GM19351 (cell line): ENCODE results near the gene MEIS1.

Source experiments
- ATAC-seq: cut with Tn5 transposase; IDR thresholded peaks from one replicate; pipeline ENCODE4 v1.9.1; 2021; ENCODE audit warnings: mild to moderate bottlenecking, moderate library complexity; ENCODE audit not compliant: unreplicated experiment

The MEIS1 gene

GRCh38 chr2:66531567-66531966 is 96.6 kb downstream of the MEIS1 start:
- ATAC-seq, result no peak

DNA sequence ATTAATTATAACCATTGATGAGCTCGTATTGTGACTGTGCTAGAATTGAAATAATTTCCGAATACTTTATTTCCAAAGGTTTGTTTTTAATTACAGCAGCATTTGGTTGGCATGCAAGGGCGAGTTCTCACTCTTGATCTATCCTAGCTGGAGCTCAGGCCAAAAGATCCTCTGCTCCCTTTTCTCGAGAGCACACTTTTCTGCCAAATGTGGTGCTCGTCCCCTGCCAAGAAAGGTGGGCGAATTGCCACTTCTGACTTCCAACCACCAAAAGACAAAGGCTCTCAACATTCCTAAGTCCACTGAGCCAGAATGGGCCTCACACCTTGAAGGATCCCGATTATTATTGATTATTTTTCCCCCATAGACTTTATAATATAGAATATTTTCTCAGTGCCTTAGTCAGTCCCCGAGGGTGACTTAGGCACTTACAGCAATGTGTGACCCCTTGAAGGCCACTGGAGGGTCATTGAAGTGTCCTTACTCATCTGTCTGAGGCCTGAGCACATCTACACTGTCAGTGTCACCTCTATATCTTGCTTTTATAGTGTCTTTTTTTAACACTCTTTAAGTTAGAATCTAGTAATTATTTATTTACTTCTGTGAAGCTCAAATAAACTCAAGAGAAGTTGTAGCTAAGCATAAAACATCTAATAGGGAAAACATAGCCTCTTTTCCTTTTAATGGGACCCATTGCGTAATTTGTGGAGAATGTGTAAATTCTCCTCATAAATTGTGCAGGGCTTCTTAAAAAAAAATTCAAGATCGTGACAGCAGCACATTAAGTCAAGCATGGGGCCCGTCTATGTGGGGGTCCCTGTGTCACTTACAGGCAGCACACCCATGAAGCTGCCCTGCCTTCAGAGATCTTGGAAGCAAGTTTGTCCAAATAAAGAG is 98.3 kb downstream of the MEIS1 start:
- ATAC-seq, result no peak

DNA sequence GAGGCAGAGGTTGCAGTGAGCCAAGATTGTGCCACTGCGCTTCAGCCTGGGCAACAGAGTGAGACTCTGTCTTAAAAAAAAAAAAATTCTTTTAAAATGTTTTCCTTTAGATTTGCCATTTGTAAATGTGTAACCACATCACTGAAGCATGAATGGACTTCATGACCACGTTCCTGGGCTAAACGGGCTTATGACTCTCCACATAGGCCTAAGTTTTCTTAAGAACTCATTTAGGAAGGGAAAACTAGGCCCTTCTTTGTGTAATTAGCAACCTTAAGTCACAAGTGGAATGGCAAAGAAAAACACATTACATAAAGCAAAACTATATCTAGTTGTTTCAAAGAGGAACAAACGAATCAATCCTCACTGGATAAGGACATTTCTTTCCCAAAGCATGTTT is 99.5 kb downstream of the MEIS1 start:
- ATAC-seq, result no peak

- no peak for ATAC-seq
Measured at GRCh38 chr2:66535574-66536289, 100.8 kb downstream of the MEIS1 start.

DNA sequence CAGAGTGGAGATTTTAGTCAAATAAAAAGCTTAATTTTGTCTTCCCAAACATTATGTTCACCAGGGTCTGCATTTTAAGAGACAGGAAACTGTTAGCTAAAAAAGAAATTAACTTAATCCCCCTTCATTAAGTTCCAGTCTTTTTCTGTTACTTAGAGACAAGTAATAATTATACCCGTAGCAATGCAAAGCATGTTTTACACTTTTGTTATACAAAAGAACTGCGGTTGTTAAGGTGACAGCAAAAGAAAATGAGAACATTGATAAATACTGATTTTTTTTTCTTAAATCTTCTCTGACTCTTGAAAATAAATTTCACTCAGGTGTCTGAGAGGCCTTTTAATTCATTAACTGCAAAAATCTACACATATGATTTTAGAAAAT is 101.4 kb downstream of the MEIS1 start:
- ATAC-seq, result no peak

GRCh38 chr2:66536997-66537396 is 102.1 kb downstream of the MEIS1 start:
- no peak for ATAC-seq

DNA sequence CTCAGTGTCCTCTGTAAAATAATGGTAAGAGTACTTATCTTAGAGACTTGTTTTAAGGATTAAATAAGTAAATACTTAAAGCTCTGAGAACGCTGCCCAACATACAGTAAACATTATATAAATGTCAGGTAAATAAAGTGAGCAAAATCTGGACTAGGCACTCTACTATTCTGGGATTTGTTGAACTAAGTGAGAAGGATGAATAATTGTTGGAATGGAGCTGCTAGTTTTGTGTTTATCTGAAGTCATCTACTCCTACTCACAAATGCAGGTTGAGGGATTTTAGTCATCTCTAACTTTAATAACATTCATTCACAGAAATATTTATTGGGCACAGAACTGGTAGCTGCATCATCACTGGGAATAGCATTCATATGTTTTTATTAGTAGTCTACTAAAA is 103.4 kb downstream of the MEIS1 start:
- no peak for ATAC-seq

DNA sequence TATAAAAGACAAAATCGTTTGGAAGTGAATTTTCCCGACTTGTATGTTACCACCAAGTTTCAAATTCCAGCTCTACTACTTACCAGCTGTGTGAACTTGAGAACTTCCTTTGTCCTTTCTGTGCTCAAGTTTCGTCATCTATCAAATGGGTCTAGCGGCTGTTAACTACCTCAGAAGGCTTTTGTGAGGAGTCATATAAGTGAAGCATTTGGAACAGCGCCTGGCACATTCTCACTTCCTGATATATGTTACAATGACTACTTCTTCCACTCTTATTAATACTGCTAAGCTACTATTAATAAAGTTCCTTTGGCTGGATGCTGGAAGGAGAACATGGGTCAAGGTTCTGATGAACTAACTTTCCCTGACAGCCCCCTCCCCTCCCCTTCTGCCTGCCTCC is 104.5 kb downstream of the MEIS1 start:
- no peak for ATAC-seq

- no peak for ATAC-seq
Measured at GRCh38 chr2:66541646-66542045, 106.7 kb downstream of the MEIS1 start.

- no peak for ATAC-seq
Measured at GRCh38 chr2:66543257-66543767, 108.4 kb downstream of the MEIS1 start.

DNA sequence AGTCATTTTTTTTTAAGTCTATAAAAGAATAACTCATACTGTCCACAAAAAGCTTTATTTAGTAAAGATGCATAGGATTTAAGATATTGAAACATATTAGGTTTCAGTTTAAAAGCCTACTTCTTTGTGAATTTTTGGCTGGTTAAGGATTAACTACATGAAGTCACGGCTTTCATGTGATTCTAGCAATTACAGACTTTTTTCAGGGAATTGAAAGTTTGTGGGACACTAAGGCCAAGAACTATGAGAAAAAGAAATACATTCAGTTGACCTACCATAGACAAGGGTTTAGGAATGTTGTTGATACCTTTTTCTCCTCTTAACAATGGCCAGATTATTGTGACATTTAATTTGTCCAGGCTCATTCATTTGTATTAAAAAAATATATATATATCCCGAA is 109.3 kb downstream of the MEIS1 start:
- ATAC-seq, result no peak

GRCh38 chr2:66545258-66545657 is 110.3 kb downstream of the MEIS1 start:
- ATAC-seq, result no peak

DNA sequence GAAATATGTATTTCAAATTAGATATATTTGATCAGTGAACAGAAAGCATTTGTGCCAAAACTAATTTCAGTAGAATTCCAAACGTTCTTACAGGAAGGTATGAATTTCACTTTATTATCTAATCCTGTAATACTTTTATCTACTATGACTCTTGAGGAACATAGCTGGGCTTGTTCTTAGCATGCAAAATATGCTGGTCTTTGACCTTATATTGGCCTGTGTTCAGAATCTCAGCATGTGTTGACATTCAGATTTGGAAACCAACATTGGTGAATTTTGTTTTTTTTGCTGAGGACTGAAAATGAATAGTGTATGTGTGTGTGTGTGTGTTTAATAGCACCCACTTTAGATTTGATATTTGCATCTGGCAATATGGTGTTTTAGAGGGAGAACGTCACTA is 112.2 kb downstream of the MEIS1 start:
- ATAC-seq, result no peak

GRCh38 chr2:66547887-66548286 is 113.0 kb downstream of the MEIS1 start:
- no peak for ATAC-seq

- no peak for ATAC-seq
Measured at GRCh38 chr2:66548422-66548821, 113.5 kb downstream of the MEIS1 start.

DNA sequence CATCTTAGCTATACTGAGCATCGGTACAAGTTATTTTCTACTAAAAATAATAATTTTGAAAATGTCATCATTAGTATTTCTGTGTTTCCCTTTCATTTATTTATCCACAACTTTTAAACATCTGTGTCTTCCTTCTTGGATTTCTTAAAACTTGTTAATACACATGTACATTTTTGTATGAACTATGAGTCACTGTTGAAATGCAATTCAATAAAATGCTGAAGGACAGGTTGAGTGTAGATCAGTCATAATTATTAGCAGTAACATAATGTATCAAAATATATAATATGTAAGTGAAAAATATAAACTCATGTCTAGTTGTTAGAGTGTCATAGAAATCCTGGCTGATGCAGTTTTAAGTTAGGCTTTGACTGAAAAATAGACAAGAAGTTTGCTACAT is 115.9 kb downstream of the MEIS1 start:
- no peak for ATAC-seq

DNA sequence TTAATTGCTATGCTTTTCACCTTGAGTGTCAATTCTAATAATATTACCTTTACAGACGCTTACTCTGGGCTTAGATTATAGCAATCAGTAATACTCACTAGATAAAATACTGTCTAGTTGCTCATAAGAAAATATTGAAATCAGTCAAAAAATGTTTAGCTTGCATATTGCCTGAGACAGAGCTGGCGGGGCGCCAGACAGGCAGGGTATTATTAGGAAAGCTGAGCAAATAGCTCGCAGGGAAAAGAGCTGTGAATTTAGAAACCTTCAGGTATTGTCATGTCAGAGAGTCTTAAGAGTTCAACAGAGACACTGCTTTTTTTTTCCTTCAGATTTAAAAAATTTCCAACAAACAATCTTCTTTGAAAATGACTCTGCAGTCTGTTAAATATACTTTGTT is 118.4 kb downstream of the MEIS1 start:
- no peak for ATAC-seq

GRCh38 chr2:66555091-66555490 is 120.2 kb downstream of the MEIS1 start:
- ATAC-seq, result no peak

- ATAC-seq, result no peak
Measured at GRCh38 chr2:66555501-66556324, 120.8 kb downstream of the MEIS1 start.

DNA sequence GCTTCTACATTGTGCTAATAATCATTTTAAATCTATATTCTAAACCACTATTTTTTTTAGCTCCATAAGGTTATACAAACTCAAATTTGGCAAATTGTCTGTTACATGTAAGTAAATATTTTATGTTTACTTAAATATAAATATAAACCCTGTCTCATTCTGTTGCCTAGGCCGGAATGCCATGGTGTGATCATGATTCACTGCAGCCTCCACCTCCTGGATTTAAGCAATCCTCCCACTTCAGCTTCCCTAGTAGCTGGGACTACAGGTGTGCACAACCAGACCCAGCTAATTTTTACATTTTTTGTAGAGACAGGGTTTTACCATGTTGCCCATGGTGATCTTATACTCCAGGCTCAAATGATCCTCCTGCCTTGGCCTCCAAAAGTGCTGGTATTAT is 124.7 kb downstream of the MEIS1 start:
- no peak for ATAC-seq

- no peak for ATAC-seq
Measured at GRCh38 chr2:66560683-66561082, 125.8 kb downstream of the MEIS1 start.
